Measurements from ENCODE around the gene PTPN1.
"Not testable (repeated sequence)": the region's sequence is repeated elsewhere in the genome, so short reads cannot be mapped to it uniquely, and the experiment has no call there.

Gene PTPN1

GRCh38 chr20:50557549-50558134 is 47.5 kb downstream of the PTPN1 start:
- no peak for DNase-seq (ENCODE audit: low read depth)

- DNase-seq (ENCODE audit: low read depth), result peak; percentile 88
Observed at GRCh38 chr20:50558483-50558925, 48.3 kb downstream of the PTPN1 start.

GRCh38 chr20:50559149-50559548 is 49.0 kb downstream of the PTPN1 start:
- DNase-seq (ENCODE audit: low read depth), result no peak

- DNase-seq (ENCODE audit: low read depth), result no peak
Observed at GRCh38 chr20:50559856-50560638, 49.9 kb downstream of the PTPN1 start.

GRCh38 chr20:50560867-50561266 is 50.7 kb downstream of the PTPN1 start:
- no peak for DNase-seq (ENCODE audit: low read depth)

- DNase-seq (ENCODE audit: low read depth), result peak; percentile 97
Observed at GRCh38 chr20:50561379-50562078, 51.3 kb downstream of the PTPN1 start.

GRCh38 chr20:50562262-50562701 is 52.1 kb downstream of the PTPN1 start:
- DNase-seq (ENCODE audit: low read depth), result no peak

GRCh38 chr20:50563133-50563944 is 53.2 kb downstream of the PTPN1 start:
- DNase-seq (ENCODE audit: low read depth), result no peak

GRCh38 chr20:50565383-50565782 is 55.2 kb downstream of the PTPN1 start:
- no peak for DNase-seq (ENCODE audit: low read depth)

GRCh38 chr20:50565871-50566270 is 55.7 kb downstream of the PTPN1 start:
- DNase-seq (ENCODE audit: low read depth), result no peak

GRCh38 chr20:50567860-50568548 is 57.8 kb downstream of the PTPN1 start:
- DNase-seq (ENCODE audit: low read depth), result no peak

- DNase-seq (ENCODE audit: low read depth), result no peak
Observed at GRCh38 chr20:50568549-50568942, 58.4 kb downstream of the PTPN1 start.

GRCh38 chr20:50569487-50569863 is 59.3 kb downstream of the PTPN1 start:
- not testable (repeated sequence) for DNase-seq (ENCODE audit: low read depth)

- peak; percentile 64 for DNase-seq (ENCODE audit: low read depth)
Observed at GRCh38 chr20:50569864-50570836, 60.0 kb downstream of the PTPN1 start.

GRCh38 chr20:50571466-50571865 is 61.3 kb downstream of the PTPN1 start:
- no peak for DNase-seq (ENCODE audit: low read depth)

GRCh38 chr20:50572938-50573777 is 63.0 kb downstream of the PTPN1 start:
- DNase-seq (ENCODE audit: low read depth), result peak; percentile 66

GRCh38 chr20:50574108-50574507 is 63.9 kb downstream of the PTPN1 start:
- no peak for DNase-seq (ENCODE audit: low read depth)

- DNase-seq (ENCODE audit: low read depth), result no peak
Observed at GRCh38 chr20:50574586-50574985, 64.4 kb downstream of the PTPN1 start.

Data from iris pigment epithelial cell (primary cell).